OCI-LY7 (cell line): ENCODE measurements around the gene EIF4B. TPM values are rescaled to one million over a fixed set of nuclear protein-coding genes. Genes with fewer than 3 reads are reported as not detected.

ENCODE experiments used
- BruUV-seq: library from RNA; stranded (reverse); fragments of 400-500 nt; replicated peaks from 2 replicates; lab custom pipeline; 2021; lab: Mats Ljungman, UMichigan
- CTCF ChIA-PET: fragments of 300-600 bp; sonication (Branson Sonifier 250); formaldehyde crosslinking; loops from one replicate; lab custom pipeline; 2022; ENCODE audit warnings: antibody characterized with exemption; ENCODE audit not compliant: unreplicated experiment; lab: Charles Lee
- POLR2A ChIA-PET: fragments of 300-600 bp; sonication (Branson Sonifier 250); formaldehyde crosslinking; loops from one replicate; lab custom pipeline; 2022; ENCODE audit warnings: antibody characterized with exemption; lab: Charles Lee
- DNase-seq: peaks from one replicate; pipeline ENCODE4 v3.0.0-alpha.2; 2015; ENCODE audit warnings: low spot score
- H2AFZ ChIP-seq: fragments of 200-600 bp; sonication (generic), shearing (Covaris generic); 2 replicates; pipeline ENCODE4 v1.6.1; 2014; ENCODE audit warnings: mild to moderate bottlenecking, antibody characterized with exemption, low read length, moderate library complexity
- H3K27ac ChIP-seq: fragments of 200-600 bp; sonication (generic); 2 replicates; pipeline ENCODE4 v1.5.1; 2014; ENCODE audit warnings: mixed run types, low read depth, mild to moderate bottlenecking, moderate library complexity, low read length, inconsistent platforms; ENCODE audit not compliant: poor library complexity, severe bottlenecking
- H3K36me3 ChIP-seq: fragments of 200-600 bp; sonication (generic); 2 replicates; pipeline ENCODE4 v1.6.1; 2014; ENCODE audit warnings: mild to moderate bottlenecking, antibody characterized with exemption, low read length, moderate library complexity, mixed read lengths; ENCODE audit not compliant: insufficient read depth
- H3K4me1 ChIP-seq: fragments of 200-600 bp; sonication (generic); 2 replicates; pipeline ENCODE4 v1.5.1; 2014; ENCODE audit warnings: mild to moderate bottlenecking, low read length; ENCODE audit not compliant: insufficient read depth, poor library complexity, severe bottlenecking
- H3K4me2 ChIP-seq: fragments of 200-600 bp; sonication (generic); 2 replicates; pipeline ENCODE4 v1.6.1; 2014; ENCODE audit warnings: mild to moderate bottlenecking, low read length
- H3K4me3 ChIP-seq: fragments of 200-600 bp; sonication (generic); 2 replicates; pipeline ENCODE4 v1.5.1; 2014; ENCODE audit warnings: mild to moderate bottlenecking, low read depth, low read length; ENCODE audit not compliant: poor library complexity, severe bottlenecking
- H3K79me2 ChIP-seq: fragments of 200-600 bp; sonication (generic); 2 replicates; pipeline ENCODE4 v1.6.1; 2016; ENCODE audit warnings: low read depth, mild to moderate bottlenecking, low read length, moderate library complexity, mixed read lengths; ENCODE audit not compliant: insufficient read depth
- H3K9me2 ChIP-seq: fragments of 200-600 bp; sonication (generic); 2 replicates; pipeline ENCODE4 v1.6.1; 2016; ENCODE audit warnings: mild to moderate bottlenecking, low read length, mixed read lengths; ENCODE audit not compliant: insufficient read depth
- H3K9me3 ChIP-seq: fragments of 200-600 bp; sonication (generic); 2 replicates; pipeline ENCODE4 v1.6.1; 2014; ENCODE audit warnings: mild to moderate bottlenecking, mixed run types, low read length, mixed read lengths
- H4K20me1 ChIP-seq: fragments of 200-600 bp; sonication (generic); 2 replicates; pipeline ENCODE4 v1.6.1; 2014; ENCODE audit warnings: mild to moderate bottlenecking, antibody characterized with exemption, low read length, moderate library complexity, mixed read lengths; ENCODE audit not compliant: insufficient read depth
- EZH2phosphoT487 ChIP-seq: fragments of 200-600 bp; sonication (generic); IDR thresholded peaks from 2 replicates; pipeline ENCODE4 v1.6.1; 2018; ENCODE audit warnings: low read depth, borderline replicate concordance, mild to moderate bottlenecking, mixed run types, antibody characterized with exemption, low read length, moderate library complexity, mixed read lengths
- intact Hi-C: fragments of 100-400 bp; cut with micrococcal nuclease; formaldehyde crosslinking; loops from one replicate; pipeline ENCODE4 v1.10.0; 2022; ENCODE audit not compliant: unreplicated experiment
- total RNA-seq, 2 experiments: library from RNA; depleted of rRNA in 1 of 2; stranded (reverse); fragments of >200 nt in 1 of 2; shearing (Covaris generic) in 1 of 2; gene quantifications; 2 replicates each; pipeline ENCODE4 v1.2.3, GENCODE V29; 2014 to 2022
- TF ChIP-seq, protein P1 (sequence below): fragments of 200-600 bp; sonication (generic); conservative IDR thresholded peaks from 2 replicates; pipeline ENCODE4 v1.5.1; 2014; ENCODE audit warnings: mild to moderate bottlenecking, antibody characterized with exemption, low read length, moderate library complexity, mixed read lengths

The EIF4B gene
- total RNA-seq, 2 experiments from 2014 or later = 645 to 745 TPM

- Histone ChIP-seq H2AFZ (peak overlapping the region; percentile 83), H3K9me2 (no peaks in the 10 kb centered on the region), H3K4me3 (peak overlapping the region; percentile 75), H3K27ac (no peak overlapping the region), H3K4me2 (peak overlapping the region; percentile 81), H3K36me3 (no peaks in the 10 kb centered on the region), H3K79me2 (no peaks in the 10 kb centered on the region), H4K20me1 (no peaks in the 10 kb centered on the region), H3K4me1 (peaks cover 10% of the 10 kb centered on the region), H3K9me3 (no peaks in the 10 kb centered on the region)
- CTCF ChIA-PET = interaction anchor here (0.6 to 1.1 kb wide), 5 partner anchors 12 to 411 kb away, joined by 3 to 6 read pairs (median 5); no protein-coding TSS in a partner anchor
- POLR2A ChIA-PET = interaction anchor here (0.5 to 2.5 kb wide), 10 partner anchors 12 to 1293 kb away, joined by 3 to 7 read pairs (median 4); partner anchors contain the start of genes IGFBP6, SOAT2 and SPRYD3
- peak; percentile 93 for DNase-seq
- intact Hi-C loops = loop anchor here (1.0 kb wide), 1 partner anchor 25 kb away; the partner anchor contains the start of gene SPRYD3
- TF ChIP-seq, protein P1, sequence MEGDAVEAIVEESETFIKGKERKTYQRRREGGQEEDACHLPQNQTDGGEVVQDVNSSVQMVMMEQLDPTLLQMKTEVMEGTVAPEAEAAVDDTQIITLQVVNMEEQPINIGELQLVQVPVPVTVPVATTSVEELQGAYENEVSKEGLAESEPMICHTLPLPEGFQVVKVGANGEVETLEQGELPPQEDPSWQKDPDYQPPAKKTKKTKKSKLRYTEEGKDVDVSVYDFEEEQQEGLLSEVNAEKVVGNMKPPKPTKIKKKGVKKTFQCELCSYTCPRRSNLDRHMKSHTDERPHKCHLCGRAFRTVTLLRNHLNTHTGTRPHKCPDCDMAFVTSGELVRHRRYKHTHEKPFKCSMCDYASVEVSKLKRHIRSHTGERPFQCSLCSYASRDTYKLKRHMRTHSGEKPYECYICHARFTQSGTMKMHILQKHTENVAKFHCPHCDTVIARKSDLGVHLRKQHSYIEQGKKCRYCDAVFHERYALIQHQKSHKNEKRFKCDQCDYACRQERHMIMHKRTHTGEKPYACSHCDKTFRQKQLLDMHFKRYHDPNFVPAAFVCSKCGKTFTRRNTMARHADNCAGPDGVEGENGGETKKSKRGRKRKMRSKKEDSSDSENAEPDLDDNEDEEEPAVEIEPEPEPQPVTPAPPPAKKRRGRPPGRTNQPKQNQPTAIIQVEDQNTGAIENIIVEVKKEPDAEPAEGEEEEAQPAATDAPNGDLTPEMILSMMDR = no peak
- TF ChIP-seq EZH2phosphoT487 = no peak
- no TSS peak for BruUV-seq
Measured at GRCh38 chr12:53054112-53054878, 48.0 kb downstream of the EIF4B start.

DNA sequence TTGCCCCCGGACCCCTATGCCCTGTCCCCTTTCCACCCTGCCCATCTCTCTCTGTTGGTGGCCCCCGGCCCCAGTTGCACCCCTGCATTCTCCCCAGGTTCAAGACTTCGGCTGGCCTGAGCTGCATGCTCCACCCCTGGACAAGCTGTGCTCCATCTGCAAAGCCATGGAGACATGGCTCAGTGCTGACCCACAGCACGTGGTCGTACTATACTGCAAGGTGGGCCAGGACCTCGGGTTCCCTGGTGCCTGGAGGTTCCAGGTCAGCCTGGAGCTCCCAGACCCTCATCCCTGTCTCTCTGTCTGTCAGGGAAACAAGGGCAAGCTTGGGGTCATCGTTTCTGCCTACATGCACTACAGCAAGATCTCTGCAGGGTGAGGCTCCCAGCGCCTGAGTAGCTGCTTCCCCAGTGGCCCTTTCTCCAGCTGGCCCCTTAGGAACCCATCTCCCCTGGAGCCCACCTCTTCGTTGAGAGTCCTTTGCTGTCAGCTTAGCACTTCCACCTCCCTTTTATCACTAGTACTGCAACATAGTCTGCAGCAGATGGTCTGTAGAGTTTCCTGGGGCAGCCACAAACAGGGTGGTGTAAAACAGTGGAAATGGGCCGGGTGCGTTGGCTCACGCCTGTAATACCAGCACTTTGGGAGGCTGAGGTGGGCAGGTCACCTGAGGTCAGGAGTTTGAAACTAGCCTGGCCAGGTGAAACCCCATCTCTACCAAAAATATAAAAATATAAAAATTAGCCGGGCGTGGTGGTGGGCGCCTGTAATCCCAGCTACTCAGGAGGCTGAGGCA is 49.4 kb downstream of the EIF4B start:
- intact Hi-C loops = no loop called here
- H3K4me2 ChIP-seq = no peak overlapping the region
- TF ChIP-seq, protein P1 = no peak
- TF ChIP-seq EZH2phosphoT487 = no peak

More for the DNA sequence above, 49.4 kb downstream of the EIF4B start:
- no peak overlapping the region for H3K4me3 ChIP-seq
- BruUV-seq = no TSS peak
- H2AFZ ChIP-seq = no peak overlapping the region
- H3K79me2 ChIP-seq = no peaks in the 10 kb centered on the region
- H4K20me1 ChIP-seq = no peaks in the 10 kb centered on the region
- no peaks in the 10 kb centered on the region for H3K9me2 ChIP-seq
- H3K4me1 ChIP-seq = peaks cover 6% of the 10 kb centered on the region
- no peak overlapping the region for H3K27ac ChIP-seq
- CTCF ChIA-PET = interaction anchor here (0.7 kb wide), 1 partner anchor 38 kb away, joined by 4 read pairs; no protein-coding TSS in a partner anchor
- no peaks in the 10 kb centered on the region for H3K9me3 ChIP-seq
- no peaks in the 10 kb centered on the region for H3K36me3 ChIP-seq
- no peak for DNase-seq
- POLR2A ChIA-PET = interaction anchor here (1.1 to 2.5 kb wide), 2 partner anchors 24 to 42 kb away, joined by 3 to 6 read pairs; partner anchors contain the start of genes IGFBP6 and SPRYD3
